HG03139 (cell line): ENCODE results near the gene PDE7B.

Experiments used
- ATAC-seq: cut with Tn5 transposase; IDR thresholded peaks from one replicate; pipeline ENCODE4 v1.9.1; 2021; ENCODE audit not compliant: unreplicated experiment

The PDE7B gene

DNA sequence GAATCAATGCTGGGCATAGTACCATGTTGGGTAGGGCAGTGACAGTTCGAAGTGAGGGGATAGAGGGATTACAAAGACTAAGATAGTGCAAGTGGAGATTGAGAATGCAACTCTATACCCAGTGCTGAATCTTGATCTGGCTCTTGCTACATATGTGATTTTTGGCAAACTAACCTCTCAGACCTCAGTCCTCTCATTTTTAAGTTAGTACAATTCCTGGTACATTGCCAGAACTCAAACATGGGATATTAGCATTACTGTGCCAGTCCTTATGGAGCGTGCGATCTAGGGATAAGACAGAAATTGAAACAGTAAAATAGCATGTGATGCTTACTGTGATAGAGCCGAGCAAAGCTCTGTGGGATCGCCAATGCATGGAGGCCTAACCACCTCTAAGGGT, 210.2 kb downstream of the PDE7B start:
- ATAC-seq: no peak

DNA sequence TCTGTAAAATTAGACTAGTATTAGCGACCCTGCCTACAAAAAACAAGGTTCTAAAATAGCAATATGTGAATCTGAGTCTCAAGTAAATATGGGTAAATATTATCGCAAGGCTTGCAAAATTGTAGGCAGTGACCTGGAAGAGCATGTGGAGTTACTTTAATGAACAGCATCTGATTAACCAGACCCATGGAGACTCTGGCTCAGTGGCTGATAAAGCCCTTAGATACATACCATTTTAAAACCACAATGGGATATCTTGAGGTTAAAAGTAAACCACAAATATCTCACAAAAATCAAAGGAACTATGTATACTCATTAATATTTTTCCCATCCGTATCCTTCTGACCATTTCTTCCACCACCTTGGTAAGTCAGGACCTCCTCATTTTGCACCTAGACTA, 211.6 kb downstream of the PDE7B start:
- no peak for ATAC-seq

DNA sequence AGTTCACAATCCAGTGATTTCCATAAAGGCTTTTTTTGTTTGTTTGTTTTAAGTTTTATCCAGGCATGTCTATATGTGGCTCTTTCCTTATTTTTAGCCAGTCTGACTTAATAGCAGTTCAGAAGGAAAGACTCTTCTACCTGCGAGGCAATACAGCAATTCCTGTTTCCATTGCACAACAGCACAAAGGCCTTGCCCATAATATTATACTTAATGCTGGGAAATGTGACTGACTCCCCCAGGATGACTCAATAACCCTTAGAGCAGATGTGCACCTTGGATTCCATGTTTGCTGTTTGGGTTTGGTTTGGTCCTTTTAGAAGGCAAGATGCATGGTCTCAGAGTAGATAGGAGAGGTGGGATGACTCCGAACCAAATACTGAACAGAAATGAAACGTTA, 214.5 kb downstream of the PDE7B start:
- no peak for ATAC-seq

DNA sequence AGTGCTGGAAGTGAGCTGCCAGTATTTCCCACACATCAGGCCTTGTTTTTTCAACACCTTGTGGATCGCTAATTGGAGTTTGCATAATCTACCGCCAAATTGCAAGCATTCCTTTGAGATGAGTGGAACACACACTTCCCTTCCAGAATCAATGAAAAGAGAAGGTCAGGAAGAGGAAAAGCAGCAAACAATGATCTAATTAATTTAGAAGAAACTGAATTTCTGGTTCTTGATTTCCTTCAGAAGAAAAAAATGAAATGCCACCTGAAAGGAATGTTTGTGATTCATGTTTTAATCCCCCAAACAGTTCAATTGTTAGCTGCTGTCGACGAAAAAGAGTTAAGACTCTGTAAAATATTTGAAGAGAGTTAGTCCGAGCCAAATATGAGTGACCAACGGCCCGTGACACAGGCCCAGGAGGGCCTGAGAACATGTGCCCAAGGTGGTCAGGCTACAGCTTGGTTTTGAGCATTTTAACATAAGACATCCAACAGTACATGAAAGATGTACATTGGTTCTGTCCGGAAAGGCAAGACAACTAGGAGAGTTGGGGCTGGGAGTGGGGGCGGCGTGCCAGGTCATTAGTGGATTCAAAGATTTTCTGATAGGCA, 216.3 kb downstream of the PDE7B start:
- ATAC-seq: no peak

DNA sequence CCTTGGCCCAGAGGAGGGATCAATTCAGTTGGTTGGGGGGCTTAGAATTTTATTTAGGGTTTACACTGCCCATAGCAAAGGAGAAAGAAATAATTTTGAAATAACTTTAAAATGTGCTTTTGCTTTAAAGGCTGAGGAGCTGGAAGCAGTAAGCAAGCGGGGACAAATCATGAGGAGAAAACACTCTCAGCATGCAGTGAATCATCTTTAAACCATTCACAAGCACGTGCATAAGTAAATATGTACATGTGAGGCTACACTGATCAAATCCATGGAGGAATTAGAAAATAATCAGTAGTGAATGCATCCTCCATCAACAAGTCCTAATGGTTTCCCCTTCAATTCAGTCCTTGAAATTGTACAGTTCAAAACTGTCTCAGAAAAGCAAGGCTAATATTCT, 217.6 kb downstream of the PDE7B start:
- no peak for ATAC-seq

DNA sequence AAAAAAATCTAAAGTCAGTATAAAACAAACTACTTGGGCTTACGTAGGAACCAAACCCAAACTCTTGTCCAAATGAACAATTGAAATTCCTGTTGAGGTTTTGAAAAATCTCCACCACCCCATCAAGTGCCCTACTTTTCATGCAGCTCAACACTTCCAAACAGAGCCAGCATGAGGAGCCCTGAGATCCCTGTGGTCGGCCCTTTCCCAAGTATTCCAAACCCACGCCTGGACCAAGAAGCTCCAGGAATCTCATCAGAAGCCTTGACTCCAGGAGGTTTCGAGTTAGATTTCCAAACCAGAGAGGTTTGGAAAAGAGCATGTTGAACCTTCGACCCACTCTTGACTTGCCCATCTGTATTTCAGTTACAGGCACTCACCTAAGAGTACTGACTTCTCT, 219.3 kb downstream of the PDE7B start:
- no peak for ATAC-seq

DNA sequence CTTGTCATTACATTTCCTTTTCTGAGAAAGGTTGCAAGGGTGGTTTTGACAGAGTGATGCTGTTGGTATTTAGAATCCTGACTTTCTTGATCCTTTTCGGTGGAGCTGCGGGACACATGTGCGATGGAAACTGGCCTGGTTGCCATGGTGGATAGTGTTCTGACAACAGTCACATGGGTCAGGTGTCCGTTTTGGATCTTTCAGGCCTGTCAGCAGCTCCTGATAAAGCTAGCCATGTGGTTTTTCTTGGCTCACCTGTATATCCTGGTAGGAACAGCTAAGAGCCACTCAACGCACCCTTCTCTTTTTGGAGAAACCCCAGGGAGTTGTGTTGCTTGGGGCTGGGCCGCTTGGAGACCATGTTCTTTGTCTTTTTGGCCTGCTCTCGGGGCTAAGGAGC, 221.2 kb downstream of the PDE7B start:
- no peak for ATAC-seq

DNA sequence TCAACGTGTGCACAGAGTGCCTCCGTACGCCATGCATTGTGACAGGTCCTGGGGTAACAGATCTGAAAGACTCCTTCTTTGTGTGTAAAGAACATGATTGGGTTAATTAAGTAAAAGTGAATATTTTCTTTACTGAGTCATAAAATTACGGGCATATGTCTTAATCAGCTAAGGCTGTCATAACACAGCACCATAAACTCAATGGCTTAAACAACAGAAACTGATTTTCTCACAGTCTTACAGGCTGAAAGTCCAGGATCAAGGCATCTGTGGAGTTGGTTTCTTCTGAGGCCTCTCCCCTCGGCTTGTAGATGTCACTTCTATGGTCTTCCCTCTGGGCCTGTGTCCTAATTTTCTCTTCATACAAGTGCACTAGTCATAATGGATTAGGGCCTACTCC, 221.7 kb downstream of the PDE7B start:
- no peak for ATAC-seq

DNA sequence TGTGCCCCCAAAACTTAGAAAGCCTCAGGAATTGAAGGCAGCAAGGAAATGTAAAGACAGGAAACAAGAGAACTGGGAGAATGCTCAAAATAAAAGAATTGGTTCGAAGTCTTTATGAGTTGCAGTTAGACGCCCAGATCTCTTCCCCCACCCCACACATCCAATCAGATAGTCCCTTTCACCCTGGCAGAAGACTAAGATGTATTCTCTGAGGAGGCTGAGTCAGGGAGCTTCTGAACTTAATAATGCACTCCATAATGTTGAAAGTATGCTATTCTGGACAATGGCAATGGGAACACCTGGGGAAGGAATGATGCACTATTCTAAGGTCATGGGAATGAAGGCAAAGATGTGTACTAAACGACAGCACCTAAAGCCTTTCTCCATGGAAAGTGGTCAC, 225.0 kb downstream of the PDE7B start:
- ATAC-seq: no peak

DNA sequence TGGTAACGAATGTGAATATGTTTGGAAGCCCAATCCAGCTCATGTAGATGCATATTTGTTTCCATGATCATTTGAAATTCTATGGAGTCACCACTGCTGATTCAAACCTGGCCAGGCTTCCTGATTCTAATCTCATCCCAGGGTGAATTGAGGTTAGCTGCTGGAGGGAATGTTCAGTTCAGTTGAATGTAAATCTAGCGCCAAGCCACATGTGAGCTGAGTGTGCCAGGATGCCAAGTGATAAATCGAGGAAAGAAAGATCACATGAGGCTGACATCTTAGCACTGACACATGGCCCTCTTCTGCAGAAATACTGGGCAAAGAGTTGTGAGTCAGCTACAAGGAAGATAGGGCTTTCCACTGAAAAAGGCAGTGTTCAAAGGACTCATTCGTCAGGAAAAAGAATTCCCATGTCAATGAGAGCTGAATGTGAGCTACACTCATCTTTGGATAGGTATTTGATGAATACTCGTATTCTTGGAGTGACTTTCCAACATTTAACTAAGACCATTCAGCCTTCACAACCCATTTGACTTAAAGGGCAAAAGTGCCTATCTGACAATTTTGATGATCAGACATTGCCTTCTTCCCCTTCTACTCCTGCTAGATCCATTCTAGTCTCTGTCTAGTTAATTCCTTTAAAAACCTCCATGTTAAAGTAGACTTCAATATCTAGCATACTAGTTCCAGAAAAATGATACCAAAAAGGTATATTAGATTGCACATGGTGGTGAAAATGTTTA, 226.5 kb downstream of the PDE7B start:
- ATAC-seq: no peak

DNA sequence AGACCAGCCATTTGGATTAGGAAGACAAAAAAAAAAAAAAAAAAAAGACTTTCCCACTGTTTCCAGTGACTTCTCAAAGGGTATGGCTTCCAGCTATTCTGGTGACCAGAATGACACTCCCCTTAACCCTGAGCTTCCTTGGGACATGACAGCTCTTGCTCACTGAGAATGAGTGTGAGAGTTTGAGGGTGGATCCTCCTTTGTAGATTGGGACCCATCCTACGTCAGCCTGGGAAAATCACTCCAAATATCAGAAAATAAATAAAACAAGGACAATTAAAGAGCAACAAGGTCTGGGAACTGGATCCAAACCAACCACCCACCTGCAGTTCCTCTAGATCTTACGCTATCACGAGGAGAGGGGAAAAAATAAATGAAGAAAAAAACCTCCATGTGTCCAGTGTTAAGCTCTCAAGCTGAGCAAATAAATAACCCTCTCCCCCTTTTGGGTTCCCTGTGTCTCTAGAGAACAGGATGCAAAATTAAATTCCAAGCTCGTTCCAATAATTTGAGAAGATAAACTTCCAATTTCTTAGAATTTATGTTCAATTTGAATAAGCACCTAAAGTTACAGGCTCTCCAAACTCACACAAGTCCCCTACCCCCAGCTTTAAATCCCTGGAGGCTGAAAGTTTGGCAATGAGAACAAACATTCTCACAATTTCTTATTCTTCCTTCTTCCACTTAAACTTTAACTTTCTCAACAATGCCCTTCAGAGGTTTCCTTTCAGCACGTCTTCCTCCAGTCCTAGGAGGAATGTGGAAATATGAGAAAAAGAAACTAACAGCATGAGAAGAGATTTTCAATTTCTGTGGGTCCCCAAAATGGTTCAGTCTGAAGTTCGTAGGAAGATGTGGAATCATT, 228.4 kb downstream of the PDE7B start:
- ATAC-seq: no peak

DNA sequence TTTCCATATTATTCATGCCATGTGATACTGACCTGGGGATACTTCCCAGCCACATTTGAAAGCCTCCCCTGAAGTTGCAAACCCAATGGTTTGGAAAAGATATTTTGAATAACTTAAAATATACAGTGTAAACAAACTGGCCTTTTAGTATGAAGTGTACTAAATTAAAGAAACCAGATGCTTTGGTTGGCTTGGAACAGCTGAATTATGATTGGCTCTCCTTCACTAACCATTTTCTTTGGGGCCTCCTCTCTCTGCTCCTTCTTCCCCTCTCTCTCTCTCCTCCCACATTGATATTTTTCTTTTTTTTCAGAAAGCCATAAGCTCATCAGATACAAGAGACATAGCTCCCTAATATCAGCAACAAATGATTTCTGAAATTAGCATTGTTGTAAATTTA, 232.0 kb downstream of the PDE7B start:
- no peak for ATAC-seq

DNA sequence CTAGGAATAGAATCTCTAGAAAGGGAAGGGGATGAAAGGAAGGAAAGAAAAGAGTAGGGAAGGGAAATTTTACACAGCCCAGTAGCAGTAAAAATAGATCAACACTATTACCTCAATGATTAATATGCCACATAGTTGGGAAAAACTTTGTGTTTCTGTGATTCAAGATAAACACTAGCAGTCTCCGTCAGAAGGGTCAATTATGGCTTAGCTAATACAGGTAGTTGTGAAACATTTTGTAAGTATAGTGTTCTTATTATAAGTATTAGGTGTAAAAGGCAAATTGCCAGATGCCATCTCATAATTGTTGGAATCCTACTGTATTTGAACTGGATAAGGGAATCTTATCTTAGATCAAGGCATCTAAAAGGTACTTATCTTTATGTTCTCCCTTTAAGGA, 232.9 kb downstream of the PDE7B start:
- no peak for ATAC-seq

DNA sequence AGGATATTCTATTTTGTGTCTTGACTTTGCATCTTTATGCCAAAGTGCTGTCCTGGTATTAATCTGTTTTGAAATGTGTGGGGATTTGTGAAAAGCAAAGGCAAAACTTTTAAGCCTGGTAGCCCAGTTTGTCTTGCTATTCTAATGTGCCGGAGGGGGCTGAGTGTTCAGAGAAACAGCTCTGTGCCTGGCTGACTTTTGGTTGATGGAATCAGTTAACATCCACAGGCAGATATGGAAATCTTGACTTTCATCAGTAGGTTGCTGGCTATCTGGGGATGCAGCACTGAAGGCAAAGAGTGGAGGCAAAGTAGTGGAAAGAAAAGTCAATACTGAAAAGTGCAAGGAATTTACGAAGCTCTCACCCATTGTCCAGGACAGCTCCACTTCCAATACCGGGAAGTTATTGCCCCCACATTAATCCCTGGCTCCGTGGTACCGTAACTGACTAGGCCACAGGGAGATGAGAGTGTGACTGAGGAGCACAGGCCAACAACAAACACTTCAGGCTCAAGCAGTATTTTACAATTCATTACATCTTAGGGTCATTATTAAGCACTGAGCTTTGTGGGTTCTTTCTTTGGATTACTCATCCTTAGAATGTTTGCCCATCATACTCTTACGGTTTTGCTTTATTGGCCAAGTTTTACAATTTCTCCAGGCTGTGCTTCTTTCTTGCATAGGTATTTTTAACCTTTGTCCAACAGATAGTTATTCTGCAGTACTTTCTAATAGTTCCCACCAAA, 234.0 kb downstream of the PDE7B start:
- ATAC-seq: no peak

DNA sequence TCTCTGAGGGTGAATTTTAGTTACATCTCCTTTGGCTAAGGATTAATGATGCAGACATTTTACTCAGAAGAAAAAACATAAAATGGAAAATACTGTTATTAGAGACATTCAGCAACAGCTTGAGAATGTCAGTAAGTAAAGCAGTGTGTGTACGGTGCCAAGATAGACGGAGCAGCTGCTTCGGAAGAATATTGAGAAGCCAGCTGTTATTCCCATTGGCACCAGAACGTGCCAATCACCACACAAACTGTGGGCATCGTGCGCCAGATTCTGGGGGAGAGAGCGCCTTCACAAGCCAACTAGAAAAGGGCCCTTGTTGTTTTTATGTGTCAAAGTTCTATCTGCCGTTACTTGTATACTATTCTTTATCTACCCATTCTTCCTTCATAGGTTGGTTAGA, 235.2 kb downstream of the PDE7B start:
- ATAC-seq: no peak

DNA sequence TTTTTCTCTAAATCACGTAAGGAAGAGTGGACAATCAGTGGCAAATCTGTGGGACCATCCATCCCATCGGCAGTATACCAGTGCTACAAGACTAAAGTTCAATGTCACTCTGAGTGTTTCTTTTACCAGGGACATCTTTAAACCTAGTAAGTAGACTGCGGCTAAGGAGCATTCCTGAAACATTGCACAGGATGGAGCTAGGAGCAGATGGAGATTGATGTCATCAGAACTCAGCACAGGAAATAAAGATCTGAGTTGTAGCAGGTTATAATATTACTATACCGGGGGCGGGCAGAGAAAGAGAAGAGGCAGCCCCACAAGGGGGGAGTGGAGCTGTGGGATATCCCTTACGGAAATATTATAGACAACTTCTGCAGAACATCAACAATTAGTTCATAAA, 236.5 kb downstream of the PDE7B start:
- no peak for ATAC-seq

DNA sequence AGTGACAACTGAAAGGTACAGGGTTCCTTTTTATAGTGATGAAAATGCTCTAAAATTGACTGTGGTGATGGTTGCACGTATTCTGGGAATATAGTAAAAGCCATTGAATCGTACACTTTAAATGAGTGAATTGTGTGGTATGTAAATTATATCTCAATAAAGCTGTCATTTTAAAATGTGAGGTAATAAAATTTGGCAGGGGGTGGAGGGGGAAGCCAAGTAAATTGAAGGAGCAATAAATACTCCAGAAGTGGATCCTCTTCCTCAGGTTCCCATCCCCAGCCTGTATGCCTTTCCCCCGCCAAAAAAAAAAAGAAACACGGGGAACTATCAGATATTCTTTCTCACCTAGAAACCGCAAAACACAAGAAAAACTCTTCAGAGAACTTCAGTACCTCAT, 237.2 kb downstream of the PDE7B start:
- no peak for ATAC-seq

DNA sequence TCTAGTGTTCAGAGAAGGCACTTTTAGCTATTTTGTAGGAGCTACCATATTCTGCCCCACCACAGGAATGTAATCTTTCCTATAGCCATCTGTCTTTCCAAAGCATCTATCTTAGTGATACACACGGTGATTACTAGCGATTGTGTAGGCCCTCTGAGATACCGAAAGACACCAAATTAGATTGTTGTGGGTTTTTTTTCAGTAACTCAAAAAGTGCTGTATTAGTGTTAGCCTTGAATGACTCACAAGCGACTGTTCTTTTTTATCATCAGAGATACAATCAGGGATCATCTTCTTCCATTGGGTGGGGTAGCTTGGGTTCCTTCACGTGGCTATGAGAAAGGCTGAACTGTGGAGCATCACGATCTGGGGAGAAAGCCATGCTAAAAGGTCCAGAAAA, 238.4 kb downstream of the PDE7B start:
- ATAC-seq: no peak

DNA sequence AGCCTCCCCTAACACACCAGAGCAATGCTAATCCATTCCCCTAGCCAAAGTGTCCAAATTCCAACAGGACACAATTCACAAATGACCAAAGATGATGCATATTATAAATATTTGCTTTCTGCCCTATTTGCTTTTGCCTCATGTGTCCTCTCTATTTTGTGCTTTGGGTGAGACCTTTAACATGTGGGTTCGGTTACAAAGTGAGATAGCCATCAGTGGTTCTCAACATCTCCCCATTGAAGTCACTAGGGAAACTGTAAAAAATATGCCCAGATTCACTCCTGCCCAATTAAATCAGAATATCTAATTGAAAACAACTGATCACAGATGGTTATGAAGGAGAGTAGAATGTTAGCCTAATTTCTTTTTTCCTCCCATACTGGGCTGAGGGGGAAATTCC, 239.4 kb downstream of the PDE7B start:
- ATAC-seq: no peak

DNA sequence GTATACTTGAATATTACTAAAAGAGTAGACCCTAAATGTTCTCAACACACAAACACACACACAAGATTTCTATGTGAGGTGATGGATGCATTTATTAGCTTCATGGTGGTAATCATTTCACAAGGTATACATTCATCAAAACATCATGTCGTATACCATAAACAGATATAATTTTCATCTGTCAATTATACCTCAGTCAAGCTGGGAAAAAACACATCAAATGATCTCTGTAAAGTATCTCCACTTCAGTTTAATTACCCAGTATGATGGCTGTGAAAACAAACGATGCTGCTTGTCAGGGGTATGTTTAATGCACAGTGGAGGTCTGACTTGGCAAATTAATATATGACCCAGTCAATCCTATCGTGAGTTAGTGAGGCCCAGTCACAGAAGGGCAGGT, 241.4 kb downstream of the PDE7B start:
- ATAC-seq: no peak

DNA sequence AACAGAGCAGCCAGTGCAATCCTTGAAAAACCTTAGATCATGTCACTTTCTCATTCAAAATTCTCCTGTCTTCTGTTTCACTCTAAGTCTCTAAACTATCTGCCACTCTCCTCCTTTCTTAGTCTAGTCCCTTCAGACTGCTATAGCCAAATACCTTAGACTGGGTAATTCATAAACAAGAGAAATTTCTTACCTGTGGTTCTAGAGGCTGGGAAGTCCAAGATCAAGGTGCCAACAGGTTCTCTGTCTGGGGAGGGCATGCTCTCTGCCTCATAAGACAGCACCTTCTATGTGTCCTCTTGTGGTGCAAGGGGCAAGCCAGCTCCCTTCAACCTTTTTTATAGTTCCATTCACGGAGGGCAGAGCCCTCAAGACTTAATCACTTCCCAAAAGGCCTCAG, 242.3 kb downstream of the PDE7B start:
- ATAC-seq: no peak
